DMS53 (cell line): Measurements from ENCODE around the gene CUBN.

Source experiments
- DNase-seq: peaks from one replicate; lab custom pipeline; 2025; lab: John Stamatoyannopoulos, UW

The CUBN gene

DNA sequence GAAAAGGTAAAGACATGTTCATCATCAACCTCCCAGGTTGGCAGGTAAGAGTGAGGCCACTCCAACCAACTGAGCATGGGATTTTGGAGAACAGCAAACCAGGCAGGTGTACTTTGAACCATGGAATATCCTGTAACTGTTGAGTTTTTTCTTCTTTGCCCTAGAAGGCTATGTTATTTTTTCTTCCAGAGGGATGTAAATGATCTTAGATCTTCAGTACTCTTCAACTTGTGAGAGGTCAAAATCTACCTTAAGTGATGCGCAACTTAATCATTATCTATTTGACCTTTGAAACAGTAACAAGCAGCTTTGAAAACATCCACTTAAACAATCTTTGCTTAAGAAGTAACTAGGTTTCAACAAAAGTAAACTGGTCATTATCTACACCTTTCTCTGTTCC lies at the start of gene CUBN:
Gene CUBN (minus strand): TSS at position 71 of the 400 bp plus-strand sequence. CDS start 46 bp downstream, at position 25.
- DNase-seq, result no peak

- DNase-seq, result no peak
Measured at GRCh38 chr10:17179002-17179401, 49.4 kb upstream of the CUBN start.

DNA sequence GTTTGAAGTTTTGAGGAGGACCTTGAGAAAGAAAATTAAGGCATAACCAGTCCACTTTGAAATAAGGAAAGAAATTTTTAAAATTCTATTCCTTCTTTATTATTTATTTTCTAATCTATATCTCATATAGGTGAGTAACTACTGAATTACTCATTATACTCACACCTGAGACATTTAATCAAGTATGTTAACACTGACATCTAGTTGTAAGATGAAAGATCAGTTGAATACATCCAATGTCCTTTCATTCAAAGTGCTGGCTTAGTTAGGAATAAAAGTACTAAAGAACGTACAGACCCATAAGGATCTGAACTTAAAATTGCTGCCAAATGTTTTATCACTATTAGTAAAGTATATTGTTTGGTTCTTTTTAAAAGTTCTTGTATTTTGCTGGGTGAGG lies 48.4 kb upstream of the CUBN start:
- DNase-seq, result no peak

DNA sequence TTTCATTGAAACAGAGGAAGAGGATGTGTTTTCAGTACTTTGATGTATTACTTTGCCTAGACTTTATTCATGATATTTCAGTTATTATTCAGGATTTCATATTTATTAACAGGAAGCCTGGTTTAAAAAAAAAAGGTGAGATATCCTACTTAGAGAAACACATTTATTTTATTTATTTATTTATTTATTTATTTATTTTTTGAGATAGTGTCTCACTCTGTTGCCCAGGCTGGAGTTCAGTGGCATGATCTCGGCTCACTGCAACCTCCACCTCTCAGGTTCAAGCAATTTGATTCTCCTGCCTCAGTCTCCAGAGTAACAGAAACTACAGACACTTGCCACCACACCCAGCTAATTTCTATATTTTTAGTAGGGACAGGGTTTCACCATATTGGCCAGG lies 47.4 kb upstream of the CUBN start:
- DNase-seq, result no peak

- DNase-seq, result no peak
Measured at GRCh38 chr10:17176091-17176490, 46.5 kb upstream of the CUBN start.

DNA sequence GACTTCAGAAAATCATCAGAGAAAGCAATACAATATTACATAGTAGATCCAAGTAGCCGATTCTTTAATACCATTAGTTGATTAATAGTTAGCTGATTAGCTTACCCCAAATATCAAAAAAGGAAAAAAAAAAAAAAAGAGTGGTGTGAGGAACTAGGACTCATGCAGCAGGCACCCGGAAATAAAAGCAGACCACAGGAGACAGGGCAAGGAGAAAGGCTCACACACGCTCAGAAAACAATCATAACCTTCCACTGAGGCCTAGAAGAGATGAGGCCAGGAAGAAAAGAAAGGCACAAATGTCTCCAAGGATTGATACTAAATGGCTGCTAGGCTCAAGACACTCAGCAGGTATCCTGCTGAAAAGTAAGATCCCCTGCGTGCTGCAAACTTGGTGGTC lies 45.9 kb upstream of the CUBN start:
- DNase-seq, result no peak

DNA sequence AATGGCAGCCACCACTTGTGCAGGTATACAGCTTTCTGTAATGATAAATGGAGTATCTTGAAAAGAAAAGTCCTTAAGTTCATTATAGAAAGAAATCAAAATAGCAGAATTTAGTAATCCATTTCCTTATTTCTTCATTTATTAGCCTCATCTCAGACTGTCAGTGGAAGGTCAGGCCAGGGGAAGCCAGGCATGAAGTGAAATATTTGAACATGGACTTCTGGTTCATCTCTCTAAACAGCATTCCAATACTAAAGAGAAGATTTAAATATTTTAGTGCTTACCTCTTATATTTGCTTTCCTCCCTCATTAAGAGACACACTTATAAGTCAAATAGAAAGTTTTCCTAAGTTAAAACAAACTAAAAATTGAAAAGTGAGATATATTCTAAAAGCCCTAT lies 45.0 kb upstream of the CUBN start:
- no peak for DNase-seq

- DNase-seq, result no peak
Measured at GRCh38 chr10:17171141-17171641, 41.6 kb upstream of the CUBN start.

DNA sequence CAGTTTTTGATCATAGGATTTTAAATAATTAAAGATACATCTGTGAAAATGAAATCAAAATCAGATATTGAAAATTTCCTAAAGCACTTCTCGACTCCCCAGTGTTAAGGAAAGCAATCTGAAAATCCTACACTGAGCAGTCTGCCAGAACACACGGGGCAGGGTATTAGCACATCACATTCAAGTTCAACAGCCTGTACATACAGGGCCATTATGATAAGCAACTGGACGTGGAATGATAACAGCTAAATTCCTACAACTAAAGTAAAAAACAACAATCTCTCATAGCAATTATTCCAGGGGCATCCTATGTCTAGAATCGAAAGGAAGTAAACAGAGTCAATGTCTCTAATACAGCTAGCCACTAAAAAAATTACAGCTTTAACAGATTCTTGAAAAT lies 40.2 kb upstream of the CUBN start:
- no peak for DNase-seq

- no peak for DNase-seq
Measured at GRCh38 chr10:17166699-17167098, 37.1 kb upstream of the CUBN start.

DNA sequence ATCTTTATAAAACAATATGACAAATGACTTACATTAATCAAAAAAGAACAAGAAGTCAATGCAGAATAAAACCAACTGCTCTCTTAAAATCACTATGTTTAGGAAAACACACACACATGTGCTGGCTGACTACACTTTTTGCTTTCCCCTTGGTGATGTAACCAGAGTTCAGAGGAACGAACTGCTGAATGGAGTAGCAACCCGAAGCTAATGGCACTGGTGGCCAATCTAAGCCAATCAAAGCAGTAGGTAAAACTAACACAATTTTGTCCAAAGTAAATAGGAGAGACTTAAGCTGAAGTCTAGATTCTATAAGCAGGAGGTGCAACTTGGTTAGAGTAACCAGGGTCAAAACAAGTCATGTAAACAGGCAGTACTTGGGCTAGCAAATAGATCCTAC lies 33.2 kb upstream of the CUBN start:
- no peak for DNase-seq

DNA sequence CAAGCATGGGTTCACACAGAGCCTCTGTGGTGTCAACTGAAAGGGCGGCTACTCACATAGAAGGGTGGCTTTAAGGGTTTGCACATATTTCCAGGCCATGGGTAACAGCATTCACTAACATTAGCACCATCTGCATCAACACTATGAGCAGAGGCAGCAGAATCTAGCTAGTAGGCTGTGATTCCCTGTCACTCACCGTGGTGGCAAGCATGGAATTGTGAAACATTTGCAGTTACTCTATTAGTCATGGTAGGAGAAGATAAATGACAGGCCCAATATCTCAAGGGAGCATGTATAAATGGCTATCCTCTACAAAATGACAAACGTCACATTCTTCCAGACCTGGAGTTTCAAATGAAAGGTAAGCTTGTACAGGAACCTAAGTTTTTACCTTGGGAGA lies 32.2 kb upstream of the CUBN start:
- DNase-seq, result no peak

DNA sequence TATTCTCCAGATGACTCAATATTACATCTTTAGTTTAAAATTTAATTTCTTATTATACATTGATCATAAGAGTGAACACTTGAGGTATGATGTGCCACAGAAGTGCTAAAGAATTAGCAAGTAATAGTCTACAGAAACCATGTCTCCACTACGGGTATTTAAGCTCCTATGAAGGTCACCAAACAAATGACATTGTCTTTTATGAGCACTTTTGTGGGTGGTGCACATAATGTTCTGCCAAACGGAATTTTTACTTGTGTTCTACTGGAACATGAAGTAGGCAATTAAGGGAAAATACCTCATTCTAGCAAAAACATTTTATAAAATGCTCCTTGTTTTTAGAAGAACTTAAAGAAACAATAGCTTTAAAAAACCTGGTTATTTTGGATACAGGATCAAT lies 27.4 kb upstream of the CUBN start:
- DNase-seq, result no peak

GRCh38 chr10:17155826-17156225 lies 26.2 kb upstream of the CUBN start:
- no peak for DNase-seq

DNA sequence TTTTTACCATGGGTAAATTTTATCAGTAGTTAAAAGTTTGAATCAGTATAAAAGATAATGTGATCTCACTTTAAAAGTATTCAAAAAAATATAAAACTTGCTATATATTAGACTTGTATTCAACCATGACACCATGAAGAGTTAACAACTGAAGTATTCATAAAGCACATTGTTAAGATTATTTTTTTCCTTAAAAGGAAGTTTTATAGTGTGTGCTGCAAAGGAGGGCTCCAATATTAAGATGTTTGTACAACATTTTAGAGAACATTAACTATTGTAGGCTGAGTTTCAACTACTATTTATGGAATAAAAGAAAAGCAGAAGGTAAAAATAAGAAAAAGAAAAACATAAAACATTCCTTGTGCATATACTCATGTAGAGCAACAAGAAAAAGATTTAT lies 24.5 kb upstream of the CUBN start:
- no peak for DNase-seq

DNA sequence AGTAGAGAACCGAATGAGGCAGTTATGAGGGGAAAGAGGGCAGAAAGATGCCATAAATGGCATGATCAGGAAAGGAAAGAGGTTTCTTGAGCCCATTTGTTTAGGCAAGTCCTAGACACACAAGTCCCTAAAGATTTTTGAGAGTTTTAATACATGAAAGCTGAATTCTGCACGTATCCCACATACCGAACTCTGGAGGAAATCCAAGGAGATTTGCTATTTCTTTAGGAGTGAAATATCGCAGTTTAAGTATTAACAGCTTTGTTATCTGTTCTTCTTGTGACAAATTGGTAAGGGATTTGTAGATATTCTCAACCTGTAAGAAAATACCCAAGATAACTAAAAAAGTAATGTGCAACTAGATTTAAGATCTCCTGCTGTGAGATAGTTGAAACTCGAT lies 23.7 kb upstream of the CUBN start:
- no peak for DNase-seq

GRCh38 chr10:17151716-17152115 lies 22.1 kb upstream of the CUBN start:
- DNase-seq, result no peak

GRCh38 chr10:17147884-17148489 lies 18.4 kb upstream of the CUBN start:
- DNase-seq, result no peak

GRCh38 chr10:17146892-17147291 lies 17.3 kb upstream of the CUBN start:
- DNase-seq, result no peak

GRCh38 chr10:17145239-17145638 lies 15.6 kb upstream of the CUBN start:
- no peak for DNase-seq

DNA sequence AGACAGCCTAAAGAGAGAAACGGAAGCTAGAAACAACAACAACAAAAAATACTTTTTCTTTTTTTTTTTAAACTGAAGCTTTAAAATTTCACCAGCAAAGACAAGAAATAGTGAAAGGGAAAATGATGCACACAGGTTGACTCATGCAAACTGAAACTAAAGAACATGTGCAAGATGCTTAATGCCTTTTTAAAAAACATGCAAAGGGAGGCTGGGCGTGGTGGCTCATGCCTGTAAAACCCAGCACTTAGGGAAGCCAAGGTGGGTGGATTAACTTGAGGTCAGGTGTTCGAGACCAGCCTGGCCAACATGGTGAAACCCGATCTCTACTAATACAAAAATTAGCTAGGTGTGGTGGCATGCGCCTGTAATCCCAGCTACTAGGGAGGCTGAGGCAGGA lies 15.1 kb upstream of the CUBN start:
- no peak for DNase-seq

DNA sequence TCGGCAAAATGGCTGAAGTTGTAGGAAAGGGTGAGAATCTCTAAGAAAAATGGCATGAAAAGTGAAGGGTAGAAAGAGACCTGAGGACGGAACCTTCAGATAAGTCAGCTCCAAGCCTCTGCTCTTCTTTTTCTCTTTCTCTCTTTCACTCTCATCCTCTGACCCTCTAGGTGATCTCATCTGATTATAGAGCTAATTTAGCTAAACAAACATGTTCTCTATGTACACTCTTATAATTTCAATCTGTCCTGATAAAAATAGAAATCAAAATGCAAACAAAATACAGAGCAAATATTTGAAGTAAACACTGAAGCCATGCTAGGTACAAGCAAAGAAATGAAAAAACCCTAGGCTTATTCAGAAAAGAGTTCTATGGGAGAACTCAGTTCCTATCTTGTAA lies 14.4 kb upstream of the CUBN start:
- peak; percentile 72 for DNase-seq

DNA sequence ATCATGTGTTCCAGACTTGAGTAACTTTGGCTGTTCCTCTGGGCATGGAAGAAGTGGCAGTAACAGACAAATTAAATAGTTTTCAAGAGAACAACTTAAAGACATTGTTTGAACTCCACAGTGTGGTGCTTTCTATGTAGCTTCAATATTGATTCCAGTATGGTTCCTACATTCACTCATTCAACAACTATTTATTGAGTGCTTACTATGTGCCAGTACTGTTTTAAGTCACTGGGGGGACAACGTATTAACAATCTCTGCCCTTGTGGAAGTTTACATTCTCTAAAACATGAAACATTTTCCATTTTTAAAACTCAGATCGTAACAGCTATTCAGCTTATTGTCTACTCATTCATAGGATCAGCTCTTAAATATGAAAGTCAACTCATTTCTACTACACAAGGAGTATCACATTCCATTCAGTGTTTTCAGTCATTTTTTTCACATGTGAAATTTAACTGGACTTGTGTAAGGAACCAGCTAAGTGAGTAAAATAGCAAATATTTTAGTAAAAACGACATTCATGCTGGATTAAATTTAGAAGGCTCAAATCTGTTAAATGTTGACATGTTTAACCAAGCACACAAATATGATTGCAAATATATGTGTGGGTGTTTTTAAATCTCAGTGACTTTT lies 13.6 kb upstream of the CUBN start:
- DNase-seq, result no peak
